G401 (cell line): ENCODE measurements around the gene FHL1. TPM values are rescaled to one million over a fixed set of nuclear protein-coding genes. Genes with fewer than 3 reads are reported as not detected.

Experiments used
- DNase-seq: peaks from one replicate; pipeline ENCODE4 v3.0.0-alpha.2; 2015; ENCODE audit warnings: low spot score
- in situ Hi-C: cut with HindIII; loops from 2 replicates; pipeline ENCODE4 v1.10.0; 2016; ENCODE audit warnings: low sequenced_read_pairs, mixed read lengths
- total RNA-seq: library from RNA; depleted of rRNA; stranded (reverse); fragments of >200 nt; shearing (Covaris generic); gene quantifications from 2 replicates; pipeline ENCODE4 v1.2.3, GENCODE V29; 2014

The FHL1 gene
- total RNA-seq, 1 experiment from 2014 or later = 5.1 TPM

- in situ Hi-C loops = no loop called here
- DNase-seq = no peak
Observed at GRCh38 chrX:136179133-136179532, 31.8 kb downstream of the FHL1 start.

- in situ Hi-C loops = no loop called here
- no peak for DNase-seq
Observed at GRCh38 chrX:136182414-136182813, 35.1 kb downstream of the FHL1 start.

- no peak for DNase-seq
- in situ Hi-C loops = no loop called here
Observed at GRCh38 chrX:136183172-136183571, 35.8 kb downstream of the FHL1 start.

- no peak for DNase-seq
- in situ Hi-C loops = no loop called here
Observed at GRCh38 chrX:136183917-136184316, 36.6 kb downstream of the FHL1 start.

- in situ Hi-C loops = no loop called here
- DNase-seq = peak; percentile 25
Observed at GRCh38 chrX:136185401-136186022, 38.2 kb downstream of the FHL1 start.

- DNase-seq = no peak
- in situ Hi-C loops = no loop called here
Observed at GRCh38 chrX:136186023-136186413, 38.7 kb downstream of the FHL1 start.

- in situ Hi-C loops = no loop called here
- DNase-seq = no peak
Observed at GRCh38 chrX:136189222-136189621, 41.9 kb downstream of the FHL1 start.

GRCh38 chrX:136190038-136190713, 42.8 kb downstream of the FHL1 start:
- no peak for DNase-seq
- in situ Hi-C loops = no loop called here

GRCh38 chrX:136191171-136191570, 43.8 kb downstream of the FHL1 start:
- in situ Hi-C loops = no loop called here
- peak; percentile 14 for DNase-seq

GRCh38 chrX:136192135-136192534, 44.8 kb downstream of the FHL1 start:
- DNase-seq = no peak
- in situ Hi-C loops = no loop called here

GRCh38 chrX:136192839-136193414, 45.6 kb downstream of the FHL1 start:
- no peak for DNase-seq
- in situ Hi-C loops = no loop called here

- in situ Hi-C loops = no loop called here
Observed at GRCh38 chrX:136193771-136194170, 46.4 kb downstream of the FHL1 start.

GRCh38 chrX:136194536-136194935, 47.2 kb downstream of the FHL1 start:
- DNase-seq = no peak
- in situ Hi-C loops = no loop called here

More at GRCh38 chrX:136193771-136194170, 46.4 kb downstream of the FHL1 start:
- no peak for DNase-seq

GRCh38 chrX:136195247-136195646, 47.9 kb downstream of the FHL1 start:
- in situ Hi-C loops = no loop called here
- DNase-seq = no peak

- DNase-seq = peak; percentile 28
- in situ Hi-C loops = no loop called here
Observed at GRCh38 chrX:136196691-136197155, 49.4 kb downstream of the FHL1 start.

GRCh38 chrX:136198010-136198409, 50.7 kb downstream of the FHL1 start:
- DNase-seq = no peak

GRCh38 chrX:136198678-136199243, 51.4 kb downstream of the FHL1 start:
- in situ Hi-C loops = no loop called here
- DNase-seq = no peak

More at GRCh38 chrX:136198010-136198409, 50.7 kb downstream of the FHL1 start:
- in situ Hi-C loops = no loop called here

GRCh38 chrX:136199365-136199764, 52.0 kb downstream of the FHL1 start:
- in situ Hi-C loops = no loop called here

GRCh38 chrX:136200466-136200865, 53.1 kb downstream of the FHL1 start:
- in situ Hi-C loops = no loop called here
- DNase-seq = no peak

More at GRCh38 chrX:136199365-136199764, 52.0 kb downstream of the FHL1 start:
- DNase-seq = peak; percentile 19

GRCh38 chrX:136201601-136202000, 54.3 kb downstream of the FHL1 start:
- in situ Hi-C loops = no loop called here
- DNase-seq = no peak
